Stomach (tissue), 9 donors: Measurements from ENCODE around the gene PRDX2. TPM values are rescaled to one million over a fixed set of nuclear protein-coding genes. Genes with fewer than 3 reads are reported as not detected.
A peak's percentile ranks its signal among the peaks of the same experiment; 100 is the strongest.

Experiments
- DNase-seq, 2 donors: peaks; one replicate each; pipeline versions ENCODE4 v3.0.0 to v3.0.0-alpha.2; 2013 to 2019
- H3K27ac ChIP-seq, 5 donors: fragments of 200-600 bp in 4 of 5; sonication (generic) in 4 of 5; one replicate each; pipeline ENCODE4 v1.5.1; 2013 to 2019; ENCODE audit warnings: mild to moderate bottlenecking in 1 of 5, moderate library complexity in 1 of 5
- H3K27me3 ChIP-seq, 3 donors: fragments of 200-600 bp; sonication (generic); one replicate each; pipeline ENCODE4 v1.5.1; 2017 to 2019; ENCODE audit warnings: mixed run types in 1 of 3
- H3K36me3 ChIP-seq, 4 donors: fragments of 200-600 bp; sonication (generic); 1 replicate in 3 of 4; 2 replicates in 1 of 4; pipeline ENCODE4 v1.5.1; 2016 to 2019
- H3K4me1 ChIP-seq, 4 donors: fragments of 200-600 bp; sonication (generic); one replicate each; pipeline ENCODE4 v1.5.1; 2016 to 2019
- H3K4me3 ChIP-seq, 4 donors: fragments of 200-600 bp; sonication (generic) in 3 of 4; one replicate each; pipeline ENCODE4 v1.5.1; 2016 to 2019; ENCODE audit warnings: mild to moderate bottlenecking in 1 of 4
- H3K9me3 ChIP-seq, 4 donors: fragments of 200-600 bp; sonication (generic); one replicate each; pipeline ENCODE4 v1.5.1; 2016 to 2019
- CTCF ChIP-seq, 7 experiments: fragments of 450-650 bp in 4 of 7; fragments of 200-600 bp in 3 of 7; sonication (generic) in 3 of 7; IDR thresholded peaks; one replicate each; pipeline ENCODE4 v1.5.1; 2016 to 2019; ENCODE audit warnings: antibody characterized with exemption in 7 of 7, control low read depth in 2 of 7, mild to moderate bottlenecking in 1 of 7
- EP300 ChIP-seq: sonication (generic); formaldehyde crosslinking; IDR thresholded peaks from one replicate; pipeline ENCODE4 v1.6.1; 2017; ENCODE audit warnings: antibody characterized with exemption
- POLR2A ChIP-seq, 4 donors: fragments of 450-650 bp; IDR thresholded peaks; one replicate each; pipeline ENCODE4 v1.6.1; 2016; ENCODE audit warnings: antibody characterized with exemption in 4 of 4, control low read depth in 2 of 4, mild to moderate bottlenecking in 1 of 4, moderate library complexity in 1 of 4
- POLR2AphosphoS5 ChIP-seq, 3 donors: sonication (generic); formaldehyde crosslinking; IDR thresholded peaks; one replicate each; pipeline ENCODE4 v1.6.1; 2016; ENCODE audit warnings: antibody characterized with exemption in 3 of 3
- WGBS, 5 donors: extraction: QIAGEN DNeasy Blood & Tissue Kit in 3 of 5; methylation state at CpG; one replicate each; pipeline versions ENCODE4 v1.1.5 to v1.1.7; 2013 to 2018; 5-methylcytosine and 5-hydroxymethylcytosine counted together
- intact Hi-C: fragments of 100-400 bp; cut with DNase I; formaldehyde crosslinking; loops from one replicate; pipeline ENCODE4 v1.15.1; 2023; ENCODE audit warnings: low total_unique reads
- polyA plus RNA-seq, 3 donors: library from polyadenylated mRNA; stranded (reverse); fragments of 200-250 nt; gene quantifications; one replicate each; pipeline ENCODE4 v1.2.3, GENCODE V29; 2013
- total RNA-seq, 5 donors: library from RNA; depleted of rRNA; stranded (reverse); fragments of >200 nt; gene quantifications; one replicate each; pipeline versions ENCODE4 v1.1.0 to v1.2.3, GENCODE V29; 2014 to 2016
- donor health status: healthy with polysubstance abuse.
- donor health status: Bipolar disorder and iron deficiency.
- donor health status: healthy.

Gene PRDX2
- total and polyA plus RNA-seq, 8 donors = 118 to 284 (median 226) TPM

GRCh38 chr19:12759686-12760085 is 41.9 kb downstream of the PRDX2 start:
- intact Hi-C loops = loop anchor here (5.0 kb wide), 1 partner anchor 88 kb away; no protein-coding TSS in a partner anchor
- no peak overlapping the region for H3K27ac ChIP-seq
- H3K36me3 ChIP-seq = peaks cover 14 to 25% (median 24%) of the 10 kb centered on the region in 4 donors
- 78 to 85% (median 80%) methylated on average over 6 of the region's 6 CpGs for WGBS, 5 donors
- H3K27me3 ChIP-seq = peaks cover 0 to 5% (median 0%) of the 10 kb centered on the region in 3 donors
- no peak overlapping the region for H3K4me3 ChIP-seq
- no peak for TF ChIP-seq POLR2A (IDR thresholded peaks at IDR 0.05)
- no peak for TF ChIP-seq EP300
- TF ChIP-seq POLR2AphosphoS5 (IDR thresholded peaks at IDR 0.05) = no peak
- TF ChIP-seq CTCF (IDR thresholded peaks at IDR 0.05) = no peak
- H3K4me1 ChIP-seq = peaks cover 9 to 13% (median 12%) of the 10 kb centered on the region in 4 donors
- DNase-seq = no peak
- no peaks in the 10 kb centered on the region for H3K9me3 ChIP-seq

- TF ChIP-seq POLR2AphosphoS5 (IDR thresholded peaks at IDR 0.05) (no peak), CTCF (IDR thresholded peaks at IDR 0.05) (peak in 5 of 7 experiments; percentile 76 to 95 (median 91))
- peak overlapping the region; percentile 33 to 44 (median 41) for H3K4me3 ChIP-seq
- H3K36me3 ChIP-seq = peaks cover under 1 to 8% (median 6%) of the 10 kb centered on the region in 4 donors
- H3K4me1 ChIP-seq = peaks cover 9 to 13% (median 12%) of the 10 kb centered on the region in 4 donors
- peaks cover 0 to 20% (median 0%) of the 10 kb centered on the region in 3 donors for H3K27me3 ChIP-seq
- no peaks in the 10 kb centered on the region for H3K9me3 ChIP-seq
- intact Hi-C loops = no loop called here
- DNase-seq = peak; percentile 76 to 88
- WGBS, 5 donors = 4 to 11% (median 7%) methylated on average over 26 to 60 of the region's 60 CpGs
- H3K27ac ChIP-seq = peak overlapping the region in 2 of 5 donors; percentile 42 to 52
These were observed 43.9 kb downstream of the PRDX2 start for GRCh38 chr19:12757544-12758274.

GRCh38 chr19:12756150-12756883 is 45.3 kb downstream of the PRDX2 start:
- intact Hi-C loops = no loop called here
- DNase-seq = no peak
- no peaks in the 10 kb centered on the region for H3K36me3 ChIP-seq
- H3K4me1 ChIP-seq = peaks cover 9 to 13% (median 12%) of the 10 kb centered on the region in 4 donors
- H3K9me3 ChIP-seq = no peaks in the 10 kb centered on the region
- TF ChIP-seq POLR2A (IDR thresholded peaks at IDR 0.05) (no peak), POLR2AphosphoS5 (IDR thresholded peaks at IDR 0.05) (no peak), EP300 (no peak), CTCF (IDR thresholded peaks at IDR 0.05) (no peak)
- 78 to 83% (median 81%) methylated on average over 15 to 19 of the region's 19 CpGs for WGBS, 5 donors
- no peak overlapping the region for H3K27ac ChIP-seq
- H3K27me3 ChIP-seq = peaks cover 0 to 34% (median 12%) of the 10 kb centered on the region in 3 donors
- no peak overlapping the region for H3K4me3 ChIP-seq

GRCh38 chr19:12754465-12755196 is 47.0 kb downstream of the PRDX2 start:
- no peak overlapping the region for H3K4me3 ChIP-seq
- no peak for TF ChIP-seq EP300
- H3K27me3 ChIP-seq = peaks cover 0 to 51% (median 26%) of the 10 kb centered on the region in 3 donors
- intact Hi-C loops = no loop called here
- H3K9me3 ChIP-seq = no peaks in the 10 kb centered on the region
- no peaks in the 10 kb centered on the region for H3K36me3 ChIP-seq
- no peak overlapping the region for H3K27ac ChIP-seq
- H3K4me1 ChIP-seq = peaks cover 9 to 20% (median 12%) of the 10 kb centered on the region in 4 donors
- WGBS, 5 donors = 67 to 88% (median 70%) methylated on average over 15 to 50 of the region's 50 CpGs
- DNase-seq = no peak
